Activated T-cell treated with anti-CD3 and anti-CD28 coated beads, Interleukin-2, amount 50 U/mL, for 48 hours (primary cell): Measurements from ENCODE around the gene PRMT3.
"Not testable (repeated sequence)": the region's sequence is repeated elsewhere in the genome, so short reads cannot be mapped to it uniquely, and the experiment has no call there.

ENCODE experiments used
- DNase-seq, 2 experiments: peaks; one replicate each; pipeline ENCODE4 v3.0.0-alpha.2; 2020

PRMT3 gene

DNA sequence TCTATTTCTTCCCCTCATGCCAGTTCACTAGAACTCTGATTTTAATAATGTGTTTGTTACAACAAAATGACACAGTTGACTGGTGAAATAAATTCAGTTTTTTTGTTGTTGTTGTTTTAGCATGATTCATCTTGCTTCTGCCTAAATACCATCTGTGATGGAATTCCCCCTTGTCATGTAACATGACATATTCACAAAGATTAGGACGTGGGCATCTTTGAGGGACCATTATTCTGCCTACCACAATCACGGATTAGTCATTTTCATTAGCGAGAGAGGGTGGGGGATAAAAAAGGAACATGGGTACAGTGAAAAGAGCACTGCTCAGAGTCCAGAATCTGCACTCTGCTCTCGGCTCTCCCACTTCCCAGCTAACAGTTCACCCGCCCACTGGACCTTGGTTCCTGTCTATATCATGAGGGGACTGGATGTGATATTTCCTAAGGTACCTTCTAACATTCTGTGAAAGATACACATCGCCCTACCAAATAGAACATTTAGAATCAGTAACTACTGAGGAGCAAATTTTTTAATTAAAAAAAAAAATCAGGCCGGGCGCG, 12.7 kb upstream of the PRMT3 start:
- no peak for DNase-seq

DNA sequence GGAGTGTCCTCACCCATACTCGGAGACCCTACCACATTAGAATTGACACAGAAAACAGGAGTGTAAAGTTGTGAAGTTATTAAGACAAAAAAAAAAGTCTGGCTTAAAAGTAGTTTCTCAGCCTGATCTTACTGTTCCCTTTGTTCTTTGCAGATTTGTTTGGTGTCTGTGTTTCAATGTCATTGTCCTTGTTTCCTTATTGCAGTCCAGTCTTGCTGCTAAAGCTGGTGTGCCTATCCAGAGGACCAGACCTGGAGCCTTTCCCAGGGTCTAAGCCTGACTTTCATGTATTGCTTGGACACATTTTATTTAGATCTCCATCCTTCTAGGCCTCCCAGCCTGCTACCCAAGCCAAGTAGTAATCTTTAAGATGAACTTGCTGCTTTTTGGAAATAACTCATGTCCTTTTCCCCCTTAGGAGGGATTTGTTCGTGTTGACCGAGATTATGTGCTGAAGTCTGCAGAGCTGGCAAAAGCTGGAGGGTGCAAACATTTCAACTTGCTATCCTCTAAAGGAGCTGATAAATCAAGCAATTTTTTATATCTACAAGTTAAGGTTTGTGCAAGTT, 11.3 kb upstream of the PRMT3 start:
- DNase-seq: no peak

DNA sequence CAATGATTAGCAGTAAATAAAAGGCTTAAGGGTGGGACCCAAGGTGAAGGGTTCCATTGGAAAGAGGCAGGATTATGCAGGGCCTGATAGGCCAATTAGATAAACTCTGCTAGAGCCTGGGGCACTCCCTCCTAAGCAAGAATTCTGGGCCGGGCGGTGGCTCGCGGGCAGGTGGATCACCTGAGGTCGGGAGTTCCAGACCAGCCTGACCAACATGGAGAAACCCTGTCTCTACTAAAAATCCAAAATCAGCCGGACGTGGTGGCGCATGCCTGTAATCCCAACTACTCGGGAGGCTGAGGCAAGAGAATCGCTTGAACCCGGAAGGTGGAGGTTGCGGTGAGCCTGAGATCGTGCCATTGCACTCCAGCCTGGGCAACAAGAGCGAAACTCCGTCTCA, 1.5 kb upstream of the PRMT3 start:
- DNase-seq: not testable (repeated sequence)

DNA sequence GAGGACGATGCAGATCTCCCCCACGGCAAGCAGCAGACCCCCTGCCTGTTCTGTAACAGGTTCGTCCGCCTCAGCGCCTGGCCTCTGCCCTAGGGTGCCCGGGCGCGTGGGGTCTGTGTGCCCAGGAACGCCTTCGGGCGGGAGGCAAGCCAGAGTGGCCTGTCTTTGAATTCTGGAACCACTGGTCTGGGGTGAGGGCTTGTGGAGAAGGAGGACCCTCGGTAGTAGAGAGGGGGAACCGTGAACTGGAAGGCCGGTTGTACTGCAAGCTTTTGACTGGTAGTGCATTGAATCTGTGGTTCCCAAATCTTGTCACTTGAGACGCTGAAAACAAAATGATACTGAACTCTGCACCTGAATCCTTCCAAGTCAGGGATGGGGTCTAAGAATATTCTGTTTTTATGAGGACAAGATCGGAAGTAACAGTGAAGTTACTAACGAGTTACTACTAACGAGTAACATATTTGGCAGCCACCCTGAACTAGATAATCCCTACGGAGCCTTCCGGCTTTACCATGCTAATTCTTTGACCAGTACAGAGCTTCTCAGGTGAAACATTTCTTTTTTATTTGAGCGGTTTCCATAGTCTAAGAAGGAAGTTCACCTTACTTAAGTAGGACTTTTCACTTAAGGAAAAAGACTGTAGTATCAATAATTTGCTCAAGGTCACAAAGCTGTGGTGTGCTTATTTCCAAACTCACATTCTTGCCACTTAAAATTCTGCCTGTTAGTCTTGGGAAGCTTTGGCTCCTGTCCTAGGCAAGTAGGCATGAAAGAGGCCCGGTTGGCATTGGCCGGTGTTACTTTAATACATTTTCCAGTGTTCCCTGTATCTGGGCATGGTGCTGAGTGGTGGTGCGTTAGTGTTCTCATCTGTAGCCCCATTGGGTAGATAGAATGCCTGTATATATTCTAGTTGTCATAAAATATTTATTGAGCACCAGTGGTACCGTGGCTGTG, 860 bp downstream of the PRMT3 start:
- no peak for DNase-seq

- no peak for DNase-seq
Measured at GRCh38 chr11:20397281-20397680, 9.8 kb downstream of the PRMT3 start.

- DNase-seq: no peak
Measured at GRCh38 chr11:20399498-20399897, 12.0 kb downstream of the PRMT3 start.

DNA sequence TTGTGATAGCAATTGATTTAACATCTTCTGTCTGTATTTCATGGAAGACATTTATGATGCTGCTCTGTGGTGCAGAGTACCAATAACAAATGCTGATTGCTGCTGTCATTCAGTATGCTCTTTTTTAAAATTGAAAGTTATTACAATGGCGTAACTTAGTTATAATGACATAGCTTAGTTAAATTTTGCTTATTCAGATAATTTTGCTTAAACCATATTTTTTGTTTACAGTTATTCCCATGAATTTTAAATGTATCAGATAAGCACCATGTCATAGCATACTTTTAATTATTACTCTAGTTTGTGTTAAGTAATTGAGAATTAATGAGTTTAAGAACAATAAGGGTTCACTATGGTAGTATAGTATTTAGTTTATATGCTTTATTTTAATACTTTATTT, 15.5 kb downstream of the PRMT3 start:
- no peak for DNase-seq

GRCh38 chr11:20406484-20406883, 19.0 kb downstream of the PRMT3 start:
- DNase-seq: no peak

DNA sequence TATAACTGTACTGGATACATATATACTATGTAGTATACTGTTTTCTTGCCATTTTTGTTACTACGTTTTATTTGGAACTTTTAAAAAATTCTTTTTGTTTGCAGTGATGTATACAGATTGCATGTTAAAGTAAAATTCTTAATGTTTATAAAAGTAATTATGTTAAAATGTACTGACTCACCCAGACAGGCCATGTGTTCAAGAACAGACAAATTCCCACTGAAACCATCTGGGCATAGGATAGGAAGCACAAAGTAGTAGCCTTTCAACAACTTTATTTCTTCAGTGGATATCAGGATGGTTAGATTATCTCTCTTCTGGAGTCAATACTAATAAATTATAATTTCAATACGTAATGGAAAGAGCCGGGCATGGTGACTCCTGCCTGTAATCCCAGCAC, 19.8 kb downstream of the PRMT3 start:
- DNase-seq: no peak

GRCh38 chr11:20415432-20415831, 27.9 kb downstream of the PRMT3 start:
- DNase-seq: no peak

DNA sequence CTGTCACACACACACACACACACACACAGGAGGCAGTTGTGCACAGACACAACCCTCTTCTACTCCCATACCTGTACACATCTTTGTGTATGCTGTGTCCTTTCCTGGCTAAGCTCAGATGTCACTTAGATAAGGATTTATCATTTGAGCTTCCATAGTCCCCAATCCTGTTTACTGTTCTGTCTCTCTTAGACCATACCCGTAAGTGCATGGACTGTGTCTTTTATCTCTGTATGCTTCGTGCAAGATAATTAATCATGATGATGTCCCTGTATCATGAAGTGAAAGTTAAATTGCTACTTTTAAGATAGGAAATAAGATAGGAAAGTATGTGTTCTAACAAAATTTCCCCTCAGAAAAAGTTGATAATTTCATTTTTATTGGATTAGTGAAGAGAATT, 30.3 kb downstream of the PRMT3 start:
- no peak for DNase-seq

DNA sequence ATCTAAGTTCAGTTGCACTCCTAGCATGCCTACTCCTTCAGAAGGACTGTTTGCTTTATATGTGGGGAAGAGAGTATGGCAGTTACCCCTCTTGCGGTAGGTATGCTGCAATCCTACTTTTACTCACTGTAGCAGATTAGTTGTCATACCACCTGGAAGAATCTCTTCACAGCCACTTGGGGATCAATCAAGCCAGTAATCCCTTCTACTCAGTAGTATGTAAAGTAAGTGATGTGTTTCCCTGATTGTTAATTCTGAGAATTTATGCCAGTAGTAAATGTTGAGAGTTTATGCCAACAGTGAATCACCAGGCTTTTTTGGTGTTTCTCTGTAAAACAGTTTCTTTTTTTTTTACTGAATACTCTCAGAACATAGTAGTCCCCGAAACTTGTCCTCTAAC, 34.4 kb downstream of the PRMT3 start:
- no peak for DNase-seq

- no peak for DNase-seq
Measured at GRCh38 chr11:20429216-20429615, 41.7 kb downstream of the PRMT3 start.

DNA sequence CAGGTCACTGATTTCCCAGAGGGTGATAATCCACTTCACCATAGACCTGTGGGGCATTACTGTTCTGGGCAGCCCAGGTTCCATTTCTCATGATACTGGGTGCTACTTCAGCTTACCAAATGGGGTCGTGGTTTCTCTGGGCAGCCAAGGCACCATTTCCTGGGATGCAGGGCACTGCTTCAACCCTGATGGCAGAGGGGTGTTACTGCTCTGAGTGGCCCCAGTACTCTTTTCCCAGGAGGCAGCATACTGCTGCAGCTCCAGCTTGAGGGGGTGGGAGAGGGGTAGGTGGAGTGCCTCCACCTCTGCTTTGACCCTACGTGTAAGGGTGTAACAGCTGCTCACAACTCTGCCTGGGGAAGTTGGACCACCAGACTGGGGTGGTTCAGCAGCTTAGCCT, 51.1 kb downstream of the PRMT3 start:
- no peak for DNase-seq

GRCh38 chr11:20443596-20443995, 56.1 kb downstream of the PRMT3 start:
- no peak for DNase-seq

- no peak for DNase-seq
Measured at GRCh38 chr11:20444535-20444934, 57.0 kb downstream of the PRMT3 start.

DNA sequence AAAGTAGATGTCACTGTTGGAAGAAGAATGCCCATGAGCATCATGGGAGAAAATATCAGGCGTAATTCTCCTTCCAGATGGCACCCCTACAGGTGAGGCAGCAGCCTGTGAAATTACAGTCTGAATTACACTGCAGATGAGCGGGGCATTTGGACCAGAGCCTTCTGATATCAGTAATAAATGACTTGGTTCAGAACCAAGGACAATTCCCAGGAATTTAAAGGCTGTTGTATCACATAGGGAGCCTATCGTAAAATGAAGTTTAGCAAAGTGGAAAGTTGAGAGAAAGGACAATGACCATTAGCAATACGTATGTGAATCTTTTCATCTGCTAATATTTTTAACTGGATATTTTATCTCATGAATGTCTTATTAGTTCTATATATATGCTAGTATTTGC, 61.3 kb downstream of the PRMT3 start:
- no peak for DNase-seq

DNA sequence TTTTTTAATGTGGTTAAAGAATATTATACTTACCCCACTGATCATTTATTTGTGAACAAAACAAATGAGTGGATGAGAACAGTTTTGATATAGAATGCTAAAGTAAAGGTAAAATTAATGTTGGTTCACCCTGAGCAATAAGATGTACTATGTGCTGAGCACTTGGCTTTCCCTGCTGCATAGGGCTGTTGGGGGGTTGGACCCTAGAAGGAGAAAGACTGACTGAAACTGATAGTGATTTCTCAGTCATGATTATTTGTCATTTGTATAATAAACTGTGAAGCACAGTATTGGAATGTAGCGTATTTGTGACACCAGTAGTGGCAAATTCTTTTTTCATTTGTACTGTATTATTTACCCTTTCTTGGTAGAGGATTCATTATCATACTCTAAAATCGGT, 63.3 kb downstream of the PRMT3 start:
- DNase-seq: no peak

- DNase-seq: no peak
Measured at GRCh38 chr11:20451568-20451967, 64.1 kb downstream of the PRMT3 start.

DNA sequence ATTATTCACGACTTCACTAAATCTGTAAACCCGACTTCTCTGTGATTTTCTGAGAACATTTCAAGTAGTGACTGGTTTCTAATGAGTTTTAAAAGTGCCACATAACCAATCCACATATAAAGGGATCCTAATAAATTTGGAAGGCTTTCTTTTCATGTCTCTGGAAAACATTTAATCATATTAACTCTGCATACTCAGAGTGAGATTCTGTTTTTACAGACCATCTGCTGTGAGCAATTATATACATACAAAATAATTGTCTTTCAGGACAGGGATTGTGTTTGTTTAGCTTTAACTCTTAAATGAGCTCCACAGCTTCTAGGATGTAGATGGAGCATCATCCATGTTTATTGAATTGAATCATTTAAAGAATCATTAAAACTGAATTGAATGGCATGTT, 65.1 kb downstream of the PRMT3 start:
- no peak for DNase-seq

DNA sequence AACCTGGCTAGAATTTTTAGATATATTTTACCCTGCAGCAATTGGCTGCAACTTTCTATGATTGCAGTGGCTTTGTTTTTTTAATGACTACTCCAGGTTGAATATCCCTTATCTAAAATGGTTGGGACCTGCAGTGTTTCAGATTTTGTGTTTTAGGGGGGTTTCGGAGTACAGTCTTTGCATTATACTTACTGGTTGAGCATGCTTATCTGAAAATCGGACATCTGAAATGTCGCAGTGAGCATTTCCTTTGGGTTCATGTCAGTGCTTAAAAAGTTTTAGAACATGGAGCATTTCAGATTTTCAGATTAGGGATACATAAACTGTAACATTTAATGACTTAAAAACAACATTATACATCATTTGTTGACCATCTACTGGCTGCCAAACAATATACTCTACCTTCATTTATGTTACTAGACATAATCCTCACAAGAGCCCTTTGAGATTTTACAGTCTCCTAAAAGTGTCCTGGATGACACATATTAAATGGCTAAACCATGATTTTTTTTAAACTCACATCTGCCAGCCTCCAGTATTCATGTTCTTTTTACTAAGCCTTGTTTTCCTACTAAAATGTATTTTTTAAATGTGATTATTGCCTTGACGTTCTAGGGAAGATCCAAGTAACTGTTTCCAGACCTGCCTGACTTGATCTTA, 66.3 kb downstream of the PRMT3 start:
- no peak for DNase-seq

GRCh38 chr11:20457001-20457799, 69.7 kb downstream of the PRMT3 start:
- no peak for DNase-seq
